ENCODE data around the gene FRMD4A.

FRMD4A gene

DNA sequence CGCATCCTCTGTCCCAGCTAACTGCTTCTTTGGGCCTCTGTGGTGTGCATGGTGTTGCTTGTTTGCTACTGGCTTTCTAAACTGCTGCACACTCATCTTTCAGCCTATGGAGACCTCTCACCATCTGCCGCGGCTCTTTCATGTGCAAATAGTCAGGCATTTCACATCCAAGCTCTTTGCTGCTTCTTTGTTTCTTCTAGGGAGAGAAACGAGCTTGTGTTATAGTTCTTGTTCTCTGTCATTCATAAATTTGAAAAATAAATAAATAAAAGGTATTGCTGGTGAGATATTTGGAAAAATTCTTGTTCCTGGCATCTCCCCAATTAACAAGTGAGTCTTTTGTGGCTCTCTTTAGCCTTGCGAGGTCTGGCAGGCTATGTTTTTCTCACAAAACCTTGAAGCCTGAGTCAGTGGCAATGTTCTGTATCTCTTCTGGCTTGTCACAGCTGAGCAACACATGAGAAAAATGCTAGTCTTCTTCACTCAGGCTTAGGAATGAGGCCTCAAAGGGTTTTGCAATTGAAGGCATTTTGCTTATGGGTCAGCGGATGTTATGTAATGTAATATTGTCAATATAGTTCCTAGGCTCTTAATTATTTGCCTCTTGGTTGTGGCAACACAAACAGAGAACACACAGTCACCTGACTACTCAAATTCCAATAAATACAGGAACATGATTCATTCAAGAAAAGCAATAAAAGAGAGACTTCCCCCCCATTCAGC is 274.0 kb downstream of the FRMD4A start:
- H3K9me3 ChIP-seq (ENCODE audit: control insufficient read depth, insufficient read depth, low read length) = no peaks in the 10 kb centered on the region
- H4K20me1 ChIP-seq (ENCODE audit: control insufficient read depth, insufficient read depth, low read depth, low read length) = no peaks in the 10 kb centered on the region
- H3K4me1 ChIP-seq (ENCODE audit: control insufficient read depth, low read length) = no peaks in the 10 kb centered on the region
- TF ChIP-seq EZH2phosphoT487 (IDR thresholded peaks at IDR 0.05; ENCODE audit: borderline replicate concordance, low read length) (no peak), CTCF (IDR thresholded peaks at IDR 0.05; ENCODE audit: low read depth, low read length, poor library complexity, severe bottlenecking) (no peak)
- H3K27me3 ChIP-seq (ENCODE audit: control insufficient read depth, low read length) = no peaks in the 10 kb centered on the region
- H3K79me2 ChIP-seq (ENCODE audit: control insufficient read depth, low read length) = no peaks in the 10 kb centered on the region
- H3K36me3 ChIP-seq (ENCODE audit: control insufficient read depth, low read length) = no peaks in the 10 kb centered on the region
- H3K27ac ChIP-seq (ENCODE audit: low read depth, low read length) = no peak overlapping the region
- H3F3A ChIP-seq (ENCODE audit: control insufficient read depth, insufficient read depth) = no peaks in the 10 kb centered on the region
- H3K4me2 ChIP-seq (ENCODE audit: low read length) = no peak overlapping the region
- no peak overlapping the region for H3K4me3 ChIP-seq (ENCODE audit: low read length)
- H3K9me2 ChIP-seq (replicated peaks; ENCODE audit: control insufficient read depth, low read length) = no peaks in the 10 kb centered on the region

DNA sequence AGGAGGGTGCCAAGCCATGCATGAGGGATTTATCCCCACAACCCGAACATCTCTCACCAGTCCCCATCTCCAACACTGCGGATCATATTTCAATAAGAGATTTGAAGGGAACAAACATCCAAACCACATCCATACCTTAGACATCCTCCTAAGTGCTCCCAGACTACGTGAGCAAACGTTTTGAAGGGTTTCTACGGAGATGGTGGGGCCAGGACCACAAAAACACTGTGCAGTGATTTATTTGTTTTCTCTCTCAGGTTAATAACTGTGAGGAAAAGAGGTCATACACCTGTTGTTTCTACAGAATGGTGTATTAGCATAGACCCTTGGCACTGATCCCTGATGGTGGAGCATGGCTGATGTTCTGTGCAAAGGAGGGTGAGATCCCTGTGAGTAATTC is 277.8 kb downstream of the FRMD4A start:
- H3F3A ChIP-seq (ENCODE audit: control insufficient read depth, insufficient read depth) = no peaks in the 10 kb centered on the region
- no peak for TF ChIP-seq CTCF (IDR thresholded peaks at IDR 0.05; ENCODE audit: low read depth, low read length, poor library complexity, severe bottlenecking)
- TF ChIP-seq EZH2phosphoT487 (IDR thresholded peaks at IDR 0.05; ENCODE audit: borderline replicate concordance, low read length) = no peak
- no peaks in the 10 kb centered on the region for H3K9me3 ChIP-seq (ENCODE audit: control insufficient read depth, insufficient read depth, low read length)
- H3K4me1 ChIP-seq (ENCODE audit: control insufficient read depth, low read length) = no peaks in the 10 kb centered on the region
- H3K27ac ChIP-seq (ENCODE audit: low read depth, low read length) = no peak overlapping the region
- no peak overlapping the region for H3K4me3 ChIP-seq (ENCODE audit: low read length)
- no peaks in the 10 kb centered on the region for H3K79me2 ChIP-seq (ENCODE audit: control insufficient read depth, low read length)
- H3K36me3 ChIP-seq (ENCODE audit: control insufficient read depth, low read length) = no peaks in the 10 kb centered on the region
- H4K20me1 ChIP-seq (ENCODE audit: control insufficient read depth, insufficient read depth, low read depth, low read length) = no peaks in the 10 kb centered on the region
- H3K4me2 ChIP-seq (ENCODE audit: low read length) = no peak overlapping the region
- H3K27me3 ChIP-seq (ENCODE audit: control insufficient read depth, low read length) = no peaks in the 10 kb centered on the region
- H3K9me2 ChIP-seq (replicated peaks; ENCODE audit: control insufficient read depth, low read length) = no peaks in the 10 kb centered on the region

GRCh38 chr10:14050598-14050997 is 280.1 kb downstream of the FRMD4A start:
- no peaks in the 10 kb centered on the region for H3K79me2 ChIP-seq (ENCODE audit: control insufficient read depth, low read length)
- H3K9me2 ChIP-seq (replicated peaks; ENCODE audit: control insufficient read depth, low read length) = no peaks in the 10 kb centered on the region
- H3F3A ChIP-seq (ENCODE audit: control insufficient read depth, insufficient read depth) = no peaks in the 10 kb centered on the region
- no peak overlapping the region for H3K4me3 ChIP-seq (ENCODE audit: low read length)
- no peak overlapping the region for H3K4me2 ChIP-seq (ENCODE audit: low read length)
- no peaks in the 10 kb centered on the region for H4K20me1 ChIP-seq (ENCODE audit: control insufficient read depth, insufficient read depth, low read depth, low read length)
- TF ChIP-seq EZH2phosphoT487 (IDR thresholded peaks at IDR 0.05; ENCODE audit: borderline replicate concordance, low read length) (no peak), CTCF (IDR thresholded peaks at IDR 0.05; ENCODE audit: low read depth, low read length, poor library complexity, severe bottlenecking) (no peak)
- no peaks in the 10 kb centered on the region for H3K9me3 ChIP-seq (ENCODE audit: control insufficient read depth, insufficient read depth, low read length)
- H3K4me1 ChIP-seq (ENCODE audit: control insufficient read depth, low read length) = no peaks in the 10 kb centered on the region
- no peaks in the 10 kb centered on the region for H3K27me3 ChIP-seq (ENCODE audit: control insufficient read depth, low read length)
- no peaks in the 10 kb centered on the region for H3K36me3 ChIP-seq (ENCODE audit: control insufficient read depth, low read length)
- H3K27ac ChIP-seq (ENCODE audit: low read depth, low read length) = no peak overlapping the region
